ENCODE results near the gene BICRA.
"Not testable (repeated sequence)": the region's sequence is repeated elsewhere in the genome, so short reads cannot be mapped to it uniquely, and the experiment has no call there.

Gene BICRA

GRCh38 chr19:47589824-47590223 is 19.1 kb upstream of the BICRA start:
- H3K4me3 ChIP-seq (ENCODE audit: control insufficient read depth, low read depth, low read length), result no peak overlapping the region
- TF ChIP-seq, protein P1, sequence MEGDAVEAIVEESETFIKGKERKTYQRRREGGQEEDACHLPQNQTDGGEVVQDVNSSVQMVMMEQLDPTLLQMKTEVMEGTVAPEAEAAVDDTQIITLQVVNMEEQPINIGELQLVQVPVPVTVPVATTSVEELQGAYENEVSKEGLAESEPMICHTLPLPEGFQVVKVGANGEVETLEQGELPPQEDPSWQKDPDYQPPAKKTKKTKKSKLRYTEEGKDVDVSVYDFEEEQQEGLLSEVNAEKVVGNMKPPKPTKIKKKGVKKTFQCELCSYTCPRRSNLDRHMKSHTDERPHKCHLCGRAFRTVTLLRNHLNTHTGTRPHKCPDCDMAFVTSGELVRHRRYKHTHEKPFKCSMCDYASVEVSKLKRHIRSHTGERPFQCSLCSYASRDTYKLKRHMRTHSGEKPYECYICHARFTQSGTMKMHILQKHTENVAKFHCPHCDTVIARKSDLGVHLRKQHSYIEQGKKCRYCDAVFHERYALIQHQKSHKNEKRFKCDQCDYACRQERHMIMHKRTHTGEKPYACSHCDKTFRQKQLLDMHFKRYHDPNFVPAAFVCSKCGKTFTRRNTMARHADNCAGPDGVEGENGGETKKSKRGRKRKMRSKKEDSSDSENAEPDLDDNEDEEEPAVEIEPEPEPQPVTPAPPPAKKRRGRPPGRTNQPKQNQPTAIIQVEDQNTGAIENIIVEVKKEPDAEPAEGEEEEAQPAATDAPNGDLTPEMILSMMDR (conservative IDR thresholded peaks at IDR 0.05; ENCODE audit: control insufficient read depth, insufficient read depth, low read depth, low read length), result no peak
- DNase-seq (ENCODE audit: low read depth), result no peak

GRCh38 chr19:47593860-47594259 is 15.1 kb upstream of the BICRA start:
- TF ChIP-seq, protein P1 (conservative IDR thresholded peaks at IDR 0.05; ENCODE audit: control insufficient read depth, insufficient read depth, low read depth, low read length), result no peak

DNA sequence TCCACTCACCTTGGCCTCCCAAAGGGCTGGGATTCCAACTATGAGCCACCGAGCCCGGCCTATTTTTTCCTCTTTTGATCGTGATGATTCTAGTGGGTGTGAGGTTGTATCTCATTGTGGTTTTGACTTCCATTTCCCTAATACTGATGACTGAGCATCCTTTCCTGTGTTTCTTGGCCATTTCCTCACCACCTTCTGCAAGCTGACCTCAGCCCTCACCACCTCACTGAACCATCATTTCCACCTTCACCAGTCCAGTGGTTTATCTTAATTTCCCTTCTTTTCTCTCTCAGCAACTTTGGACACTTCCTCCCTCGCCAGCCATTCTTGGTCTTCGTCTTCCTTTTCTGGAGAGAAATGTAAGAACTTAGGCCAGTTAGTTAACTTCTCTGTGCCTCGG is 13.0 kb upstream of the BICRA start:
- TF ChIP-seq, protein P1 (conservative IDR thresholded peaks at IDR 0.05; ENCODE audit: control insufficient read depth, insufficient read depth, low read depth, low read length), result no peak
- H3K4me3 ChIP-seq (ENCODE audit: control insufficient read depth, low read depth, low read length), result no peak overlapping the region
- peak; percentile 51 for DNase-seq (ENCODE audit: low read depth)

More at GRCh38 chr19:47593860-47594259, 15.1 kb upstream of the BICRA start:
- no peak for DNase-seq (ENCODE audit: low read depth)
- H3K4me3 ChIP-seq (ENCODE audit: control insufficient read depth, low read depth, low read length), result no peak overlapping the region

DNA sequence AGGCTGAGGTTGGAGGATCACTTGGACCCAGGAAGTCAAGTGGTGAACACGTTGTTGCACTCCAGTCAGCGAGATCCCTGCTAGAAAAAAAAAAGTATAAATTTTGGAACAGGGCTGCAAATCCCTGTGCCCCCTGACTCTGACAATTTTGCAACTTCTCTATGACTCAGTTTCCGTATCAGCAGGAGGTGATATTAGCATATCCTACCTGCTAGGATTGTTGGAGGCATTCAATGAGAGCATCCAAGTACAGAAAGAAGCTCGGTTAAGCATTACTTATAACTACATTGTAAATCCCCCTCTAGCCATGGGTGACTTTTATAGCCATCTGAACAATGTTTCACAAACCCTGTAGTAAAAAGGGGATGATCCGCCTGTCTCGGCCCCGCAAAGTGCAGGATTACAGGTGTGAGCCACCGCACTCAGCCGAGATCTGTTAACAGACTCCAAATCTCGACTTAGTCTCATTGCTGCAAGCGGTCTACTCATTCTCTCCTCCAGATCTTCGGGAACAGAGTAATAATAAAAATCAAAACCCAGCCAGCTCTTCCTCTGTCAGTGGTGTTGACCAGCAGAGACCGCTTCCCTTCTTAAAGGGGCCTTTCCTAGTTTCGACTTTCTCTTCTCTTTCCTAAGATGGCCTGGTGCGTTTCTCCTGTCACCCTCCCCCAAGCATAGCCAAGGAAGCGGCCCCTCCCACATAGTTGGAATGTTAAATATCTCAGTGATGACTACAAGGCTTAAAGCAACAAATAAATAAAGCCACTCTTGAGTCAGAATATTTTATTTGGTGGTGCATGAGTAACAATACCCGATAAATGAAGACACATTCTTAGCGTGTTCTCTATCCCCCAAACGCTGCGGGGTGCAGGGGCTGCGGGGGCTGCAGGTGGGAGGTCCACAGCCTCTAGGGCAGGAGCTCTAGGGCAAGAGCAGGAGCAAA is 10.3 kb upstream of the BICRA start:
- peak; percentile 98 for DNase-seq (ENCODE audit: low read depth)
- peak overlapping the region; percentile 66 for H3K4me3 ChIP-seq (ENCODE audit: control insufficient read depth, low read depth, low read length)
- TF ChIP-seq, protein P1 (conservative IDR thresholded peaks at IDR 0.05; ENCODE audit: control insufficient read depth, insufficient read depth, low read depth, low read length), result no peak

GRCh38 chr19:47599671-47600245 is 9.2 kb upstream of the BICRA start:
- H3K4me3 ChIP-seq (ENCODE audit: control insufficient read depth, low read depth, low read length), result peak overlapping the region; percentile 66
- not testable (repeated sequence) for DNase-seq (ENCODE audit: low read depth)

DNA sequence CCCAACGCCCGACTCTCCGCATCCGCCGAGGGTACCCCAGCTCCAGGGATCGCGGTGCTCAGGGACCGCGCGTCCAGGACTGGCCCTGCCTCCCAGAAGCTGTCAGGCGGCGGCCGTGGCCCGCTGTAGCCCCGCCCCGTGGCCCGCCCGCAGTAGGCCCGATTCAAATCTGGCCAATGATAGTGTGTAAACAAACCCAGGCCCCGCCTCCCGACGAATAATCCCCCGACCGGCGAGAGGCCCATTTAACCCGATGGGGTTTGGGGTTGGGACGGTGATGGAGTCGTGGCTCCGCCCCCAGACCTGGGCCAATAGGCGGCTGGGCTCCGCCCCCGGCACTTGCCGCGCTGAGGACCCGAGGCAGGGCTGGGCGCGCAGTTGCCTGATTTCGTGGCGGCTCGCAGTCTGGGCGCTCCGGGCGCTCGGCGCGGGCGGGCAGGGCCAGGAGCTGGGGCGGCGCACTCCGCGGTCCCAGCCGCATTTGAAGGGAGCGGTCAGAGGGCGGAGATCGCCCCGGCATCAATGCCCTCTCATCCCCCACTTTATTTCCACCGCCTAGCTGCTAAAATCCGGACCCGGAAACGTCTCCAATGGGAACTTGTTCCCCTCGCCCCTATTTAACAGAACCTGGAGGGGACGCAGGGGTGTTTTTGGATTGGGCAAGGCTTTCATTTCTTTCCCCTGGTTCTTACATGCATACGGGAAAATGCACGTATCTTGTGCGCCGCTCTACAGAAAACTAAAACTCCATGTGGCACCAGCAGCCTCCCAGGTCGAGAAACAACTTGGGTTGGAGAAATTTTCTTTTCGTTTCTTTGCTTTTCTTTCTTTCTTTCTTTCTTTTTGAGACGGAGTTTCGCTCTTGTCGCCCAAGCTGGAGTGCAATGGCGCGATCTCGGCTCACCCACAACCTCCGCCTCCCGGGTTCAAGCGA is 8.4 kb upstream of the BICRA start:
- peak; percentile 98 for DNase-seq (ENCODE audit: low read depth)
- H3K4me3 ChIP-seq (ENCODE audit: control insufficient read depth, low read depth, low read length), result peak overlapping the region; percentile 67
- TF ChIP-seq, protein P1 (conservative IDR thresholded peaks at IDR 0.05; ENCODE audit: control insufficient read depth, insufficient read depth, low read depth, low read length), result no peak
